ENCODE results near the gene FOXG1.

Gene FOXG1

GRCh38 chr14:28777471-28778137 lies 11.0 kb downstream of the FOXG1 start:
- DNase-seq, result no peak

DNA sequence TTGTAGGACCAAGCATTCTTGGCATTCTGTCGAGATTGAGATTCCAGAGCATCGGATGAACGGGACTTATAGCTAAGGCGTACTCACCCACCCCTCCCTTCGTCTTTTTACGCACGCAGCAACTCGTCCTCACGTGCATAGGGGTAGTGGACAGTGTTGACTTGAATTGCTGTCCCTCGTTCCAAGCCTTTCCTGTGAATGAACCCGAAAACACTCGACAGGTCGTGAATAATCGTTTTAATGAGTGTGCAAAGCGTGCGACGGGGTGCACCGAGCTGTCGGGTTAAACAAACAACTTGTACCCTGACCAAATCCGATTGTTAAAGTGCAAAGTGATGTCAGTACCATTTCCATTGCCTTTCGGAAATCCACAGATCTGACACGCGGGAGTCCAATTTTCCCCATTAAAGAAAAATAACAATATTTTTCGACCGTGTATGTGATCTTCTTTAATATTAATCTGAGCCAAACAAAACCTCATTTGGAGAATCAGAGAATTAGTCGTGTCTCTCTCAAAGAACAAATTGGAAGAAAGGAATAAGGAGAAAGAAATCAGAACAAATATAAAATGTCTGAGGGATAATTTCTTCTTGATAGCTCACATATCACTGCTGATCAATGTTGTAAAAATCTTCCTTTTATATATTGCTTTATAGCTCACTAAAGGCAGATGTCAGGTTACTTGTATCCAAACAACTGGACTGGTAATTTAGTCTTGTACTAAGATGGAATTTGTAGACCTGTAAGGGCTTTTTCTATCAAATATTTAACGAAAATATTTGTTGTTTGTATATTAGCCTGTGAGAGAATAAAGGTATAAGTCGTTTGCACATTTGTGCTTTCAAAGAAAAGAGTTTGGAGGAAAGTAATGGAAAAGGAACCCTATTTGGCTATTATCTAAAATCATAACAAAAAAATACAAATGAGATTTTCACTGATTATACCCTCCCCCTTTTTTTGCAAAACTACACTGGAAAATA lies 11.8 kb downstream of the FOXG1 start:
- DNase-seq, result no peak

DNA sequence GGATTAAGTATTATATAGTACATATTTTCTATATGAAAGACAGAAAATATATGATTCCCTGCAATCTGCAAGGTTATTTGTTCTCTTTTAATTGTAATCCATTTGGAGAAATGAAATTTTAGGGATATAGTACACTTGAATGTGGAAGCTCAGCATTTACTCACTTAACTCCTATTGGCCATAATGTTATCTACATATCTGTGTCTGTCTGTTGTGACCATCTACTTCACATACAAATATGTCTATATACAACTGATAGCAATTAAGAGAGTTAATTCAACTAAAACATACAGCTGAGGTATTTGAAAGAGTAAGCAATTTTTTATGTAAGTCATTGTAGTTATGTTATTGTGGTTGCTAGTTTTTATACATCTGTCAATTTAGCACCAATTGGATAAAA lies 12.9 kb downstream of the FOXG1 start:
- DNase-seq, result no peak

DNA sequence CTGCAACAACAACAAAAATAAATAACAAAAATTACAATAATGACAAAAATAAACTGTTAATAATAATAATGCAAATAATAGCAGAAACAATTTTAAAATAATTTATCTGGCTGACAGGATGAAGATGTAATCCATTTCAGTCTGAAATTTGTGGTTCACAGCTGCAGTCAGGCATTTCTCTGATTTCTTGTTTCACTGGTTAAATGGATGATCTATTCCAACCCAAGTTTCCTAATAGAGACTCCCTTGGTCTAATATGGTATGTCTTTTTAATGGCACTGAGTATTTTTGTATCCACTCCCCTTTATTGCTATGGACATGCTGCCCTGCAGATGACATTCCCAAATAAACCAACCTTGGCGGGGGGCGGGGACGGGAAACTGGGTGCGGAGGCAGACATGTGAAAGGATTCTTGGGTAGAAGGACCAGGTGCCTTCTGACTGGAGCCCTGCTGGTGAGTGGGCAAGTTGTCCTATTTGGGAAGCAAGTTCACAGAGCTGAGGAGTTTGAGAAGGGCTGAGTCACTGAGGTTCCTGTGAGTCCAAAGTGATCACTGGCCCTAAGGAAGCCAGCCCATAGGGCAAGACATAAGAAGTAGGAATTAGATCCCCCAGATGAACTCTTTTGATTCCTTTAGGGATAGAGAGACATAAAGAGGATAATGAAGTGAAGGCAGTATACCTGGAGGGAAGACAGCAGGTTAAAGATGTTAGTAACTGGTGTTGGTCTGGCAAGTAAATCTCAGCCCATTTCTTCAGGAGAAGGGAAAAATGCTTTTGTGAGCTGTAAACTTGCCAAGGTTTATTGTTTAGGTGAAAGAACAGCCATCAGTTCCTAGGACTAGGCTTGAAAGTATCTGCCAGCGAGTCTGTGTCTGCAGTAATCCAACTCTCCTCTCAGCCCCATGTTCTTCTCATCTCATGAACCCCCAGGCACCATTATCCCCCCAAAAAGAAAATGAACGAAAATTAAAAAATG lies 14.5 kb downstream of the FOXG1 start:
- DNase-seq, result no peak

DNA sequence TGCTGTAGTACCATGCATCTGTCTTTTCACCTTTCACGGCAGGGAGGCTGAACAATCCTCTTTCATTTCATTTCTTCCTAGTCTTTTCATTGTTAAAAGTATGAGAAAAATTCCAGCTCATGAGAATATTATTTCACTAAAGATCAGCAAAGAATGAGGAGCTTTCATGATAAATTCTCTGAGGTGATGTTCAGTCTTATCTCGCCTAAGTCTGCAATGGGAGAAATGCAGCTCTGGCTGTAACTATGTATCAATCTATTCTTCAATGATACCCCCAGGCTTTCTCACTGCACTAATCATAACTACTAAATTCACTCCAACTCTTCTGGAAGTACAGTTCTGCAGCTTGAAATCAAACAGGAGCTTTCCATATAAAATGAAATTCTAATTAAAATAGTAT lies 15.7 kb downstream of the FOXG1 start:
- no peak for DNase-seq

GRCh38 chr14:28783664-28784063 lies 17.1 kb downstream of the FOXG1 start:
- no peak for DNase-seq

- DNase-seq, result no peak
These were observed 17.8 kb downstream of the FOXG1 start for GRCh38 chr14:28784096-28785048.

- DNase-seq, result no peak
These were observed 18.7 kb downstream of the FOXG1 start for GRCh38 chr14:28785096-28785952.

DNA sequence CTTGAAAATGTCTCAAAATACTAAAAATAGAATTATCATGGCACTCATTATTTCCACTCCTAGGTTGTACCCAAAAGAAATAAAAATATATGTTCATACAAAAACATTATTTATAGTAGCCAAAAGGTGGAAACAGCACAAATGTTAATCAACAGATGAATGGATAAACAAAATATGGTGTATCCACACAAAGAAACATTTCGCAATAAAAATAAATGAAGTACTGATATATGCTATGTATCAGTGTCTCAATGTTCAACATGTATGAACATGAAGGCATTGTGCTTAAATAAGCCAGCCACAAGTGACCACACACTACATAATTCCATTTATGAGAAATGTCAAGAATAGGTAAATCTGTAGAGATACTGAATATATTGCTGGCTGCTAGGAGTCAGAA lies 40.9 kb downstream of the FOXG1 start:
- no peak for DNase-seq

GRCh38 chr14:28813810-28814209 lies 47.2 kb downstream of the FOXG1 start:
- DNase-seq, result no peak
